MM.1S (cell line): ENCODE data around the gene RASAL2.

Experiments used
- DNase-seq: peaks from one replicate; pipeline ENCODE4 v3.0.0-alpha.2; 2015
- H2AFZ ChIP-seq: fragments of 300-600 bp; sonication (generic); 2 replicates; pipeline ENCODE4 v1.6.0; 2016; ENCODE audit warnings: antibody characterized with exemption, low read length
- H3F3A ChIP-seq: fragments of 300-600 bp; sonication (generic); 2 replicates; pipeline ENCODE4 v1.6.1; 2016; ENCODE audit warnings: mild to moderate bottlenecking, antibody characterized with exemption, low read length, moderate library complexity, mixed read lengths; ENCODE audit not compliant: insufficient read depth
- H3K27ac ChIP-seq: fragments of 300-600 bp; sonication (generic); 2 replicates; pipeline ENCODE4 v1.5.1; 2016; ENCODE audit warnings: mild to moderate bottlenecking, low read length
- H3K27me3 ChIP-seq: fragments of 300-600 bp; sonication (generic); replicated peaks from 2 replicates; pipeline ENCODE4 v1.6.0; 2016; ENCODE audit warnings: low read length; ENCODE audit not compliant: insufficient read depth
- H3K36me3 ChIP-seq: fragments of 300-600 bp; sonication (generic); replicated peaks from 2 replicates; pipeline ENCODE4 v1.6.1; 2016; ENCODE audit warnings: mild to moderate bottlenecking, low read length, mixed read lengths; ENCODE audit not compliant: insufficient read depth
- H3K4me1 ChIP-seq: fragments of 300-600 bp; sonication (generic); 2 replicates; pipeline ENCODE4 v1.6.1; 2016; ENCODE audit warnings: low read length, mixed read lengths
- H3K4me2 ChIP-seq: fragments of 300-600 bp; sonication (generic); 2 replicates; pipeline ENCODE4 v1.6.0; 2016; ENCODE audit warnings: low read depth, low read length
- H3K4me3 ChIP-seq: fragments of 300-600 bp; sonication (generic); 2 replicates; pipeline ENCODE4 v1.5.1; 2016; ENCODE audit warnings: low read length, mixed read lengths
- H3K79me2 ChIP-seq: fragments of 300-600 bp; sonication (generic); 2 replicates; pipeline ENCODE4 v1.6.1; 2016; ENCODE audit warnings: mixed run types, low read length, mixed read lengths
- H3K9ac ChIP-seq: fragments of 300-600 bp; sonication (generic); 2 replicates; pipeline ENCODE4 v1.6.1; 2016; ENCODE audit warnings: low read length, mixed read lengths
- H3K9me2 ChIP-seq: fragments of 300-600 bp; sonication (generic); replicated peaks from 2 replicates; pipeline ENCODE4 v1.6.1; 2016; ENCODE audit warnings: mild to moderate bottlenecking, low read length, mixed read lengths; ENCODE audit not compliant: insufficient read depth
- H3K9me3 ChIP-seq: fragments of 300-600 bp; sonication (generic); replicated peaks from 2 replicates; pipeline ENCODE4 v1.6.1; 2016; ENCODE audit warnings: mild to moderate bottlenecking, low read length, mixed read lengths; ENCODE audit not compliant: insufficient read depth
- H4K20me1 ChIP-seq: fragments of 300-600 bp; sonication (generic); 2 replicates; pipeline ENCODE4 v1.6.1; 2016; ENCODE audit warnings: mild to moderate bottlenecking, low read length, moderate library complexity, mixed read lengths; ENCODE audit not compliant: insufficient read depth
- CTCF ChIP-seq: fragments of 300-600 bp; sonication (generic); IDR thresholded peaks from 2 replicates; pipeline ENCODE4 v1.5.1; 2016; ENCODE audit warnings: antibody characterized with exemption, low read length, mixed read lengths
- EZH2 ChIP-seq: fragments of 300-600 bp; sonication (generic); optimal IDR thresholded peaks from 2 replicates; pipeline ENCODE3; 2017; ENCODE audit warnings: low read depth, mild to moderate bottlenecking, antibody characterized with exemption, low read length, mixed read lengths
- EZH2phosphoT487 ChIP-seq: fragments of 300-600 bp; sonication (generic); IDR thresholded peaks from 2 replicates; pipeline ENCODE4 v1.6.1; 2018; ENCODE audit warnings: antibody characterized with exemption, low read length

The RASAL2 gene

GRCh38 chr1:178254433-178254832, 160.5 kb downstream of the RASAL2 start:
- Histone ChIP-seq H4K20me1 (no peaks in the 10 kb centered on the region), H3K27ac (no peak overlapping the region), H3K9ac (no peak overlapping the region), H3K79me2 (no peaks in the 10 kb centered on the region), H3K27me3 (no peaks in the 10 kb centered on the region), H3K36me3 (no peaks in the 10 kb centered on the region), H3F3A (no peaks in the 10 kb centered on the region), H3K9me2 (no peaks in the 10 kb centered on the region), H3K9me3 (no peaks in the 10 kb centered on the region), H3K4me2 (no peak overlapping the region), H3K4me1 (no peaks in the 10 kb centered on the region), H3K4me3 (no peak overlapping the region), H2AFZ (no peak overlapping the region)
- no peak for TF ChIP-seq EZH2
- no peak for DNase-seq

- no peak for TF ChIP-seq EZH2phosphoT487
- no peak for TF ChIP-seq EZH2
- no peak for TF ChIP-seq CTCF
- Histone ChIP-seq H3K27me3 (no peaks in the 10 kb centered on the region), H3K4me3 (no peak overlapping the region), H2AFZ (no peak overlapping the region), H3K9me3 (no peaks in the 10 kb centered on the region), H3F3A (no peaks in the 10 kb centered on the region), H4K20me1 (no peaks in the 10 kb centered on the region), H3K4me1 (no peaks in the 10 kb centered on the region), H3K9me2 (no peaks in the 10 kb centered on the region), H3K4me2 (no peak overlapping the region), H3K9ac (no peak overlapping the region), H3K27ac (no peak overlapping the region), H3K36me3 (no peaks in the 10 kb centered on the region), H3K79me2 (no peaks in the 10 kb centered on the region)
- DNase-seq: no peak
These were observed 164.6 kb downstream of the RASAL2 start for GRCh38 chr1:178258536-178258935.

- Histone ChIP-seq H3K4me2 (no peak overlapping the region), H3F3A (no peaks in the 10 kb centered on the region), H3K4me1 (no peaks in the 10 kb centered on the region), H3K27ac (no peak overlapping the region), H3K9ac (no peak overlapping the region), H3K9me2 (no peaks in the 10 kb centered on the region), H3K79me2 (no peaks in the 10 kb centered on the region), H3K4me3 (no peak overlapping the region), H4K20me1 (no peaks in the 10 kb centered on the region), H3K9me3 (no peaks in the 10 kb centered on the region), H3K36me3 (no peaks in the 10 kb centered on the region), H3K27me3 (no peaks in the 10 kb centered on the region), H2AFZ (no peak overlapping the region)
- TF ChIP-seq EZH2 (no peak), EZH2phosphoT487 (no peak), CTCF (no peak)
- no peak for DNase-seq
These were observed 168.2 kb downstream of the RASAL2 start for GRCh38 chr1:178262120-178262500.

GRCh38 chr1:178263341-178263740, 169.4 kb downstream of the RASAL2 start:
- H3K9ac ChIP-seq: no peak overlapping the region
- no peak overlapping the region for H3K4me2 ChIP-seq
- no peaks in the 10 kb centered on the region for H3K9me3 ChIP-seq
- no peaks in the 10 kb centered on the region for H3K27me3 ChIP-seq
- H3F3A ChIP-seq: no peaks in the 10 kb centered on the region
- H3K4me3 ChIP-seq: no peak overlapping the region
- H3K9me2 ChIP-seq: no peaks in the 10 kb centered on the region
- H2AFZ ChIP-seq: no peak overlapping the region
- H3K36me3 ChIP-seq: no peaks in the 10 kb centered on the region
- no peaks in the 10 kb centered on the region for H3K4me1 ChIP-seq
- no peaks in the 10 kb centered on the region for H4K20me1 ChIP-seq
- H3K27ac ChIP-seq: no peak overlapping the region
- no peak for DNase-seq
- no peak for TF ChIP-seq CTCF
- no peaks in the 10 kb centered on the region for H3K79me2 ChIP-seq
